SK-N-SH treated with all-trans-retinoic acid at 6 μM for 48 hours (cell line): ENCODE results near the gene ZMIZ1.

Experiments used
- ARNTL ChIP-seq: fragments of 450-650 bp; formaldehyde crosslinking; IDR thresholded peaks from 2 replicates; pipeline ENCODE4 v1.5.0; 2020; ENCODE audit warnings: low read depth, mild to moderate bottlenecking, moderate library complexity, borderline replicate concordance
- CSDC2 ChIP-seq: fragments of 250-450 bp; sonication (Bioruptor Pico); IDR thresholded peaks from 2 replicates; pipeline ENCODE4 v1.5.0; 2020; ENCODE audit warnings: mild to moderate bottlenecking, moderate library complexity
- ESRRG ChIP-seq: fragments of 250-450 bp; sonication (Bioruptor Pico); IDR thresholded peaks from 2 replicates; pipeline ENCODE4 v1.6.1; 2021; ENCODE audit warnings: mild to moderate bottlenecking
- GLIS3 ChIP-seq: fragments of 250-450 bp; sonication (Bioruptor Pico); IDR thresholded peaks from 2 replicates; pipeline ENCODE4 v1.5.0; 2020; ENCODE audit warnings: mild to moderate bottlenecking, moderate library complexity
- RARB ChIP-seq: fragments of 250-450 bp; sonication (Bioruptor Pico); IDR thresholded peaks from 2 replicates; pipeline ENCODE4 v1.8.0; 2021; ENCODE audit warnings: mild to moderate bottlenecking, moderate library complexity
- TCF4 ChIP-seq: fragments of 250-450 bp; sonication (Bioruptor Pico); IDR thresholded peaks from 2 replicates; pipeline ENCODE4 v1.8.0; 2021; ENCODE audit warnings: mild to moderate bottlenecking, moderate library complexity, borderline replicate concordance
- ZFP30 ChIP-seq: fragments of 450-650 bp; formaldehyde crosslinking; IDR thresholded peaks from 2 replicates; pipeline ENCODE4 v1.5.0; 2022; ENCODE audit warnings: mild to moderate bottlenecking, moderate library complexity
- ZNF70 ChIP-seq: fragments of 450-650 bp; formaldehyde crosslinking; IDR thresholded peaks from 2 replicates; pipeline ENCODE4 v1.5.0; 2020; ENCODE audit warnings: mild to moderate bottlenecking, moderate library complexity
- ZNF8 ChIP-seq: fragments of 450-650 bp; formaldehyde crosslinking; IDR thresholded peaks from 2 replicates; pipeline ENCODE4 v1.5.0; 2020; ENCODE audit warnings: mild to moderate bottlenecking, moderate library complexity
- TF ChIP-seq, protein P1 (sequence below): fragments of 250-450 bp; sonication (Bioruptor Pico); IDR thresholded peaks from 2 replicates; pipeline ENCODE4 v1.5.1; 2020; ENCODE audit warnings: low read depth, mild to moderate bottlenecking, moderate library complexity
- TF ChIP-seq, protein P2 (sequence below): fragments of 250-450 bp; sonication (Bioruptor Pico); IDR thresholded peaks from 2 replicates; pipeline ENCODE4 v1.8.0; 2020; ENCODE audit warnings: mild to moderate bottlenecking, moderate library complexity, borderline replicate concordance
- TF ChIP-seq, protein P3 (sequence below): fragments of 250-450 bp; sonication (Bioruptor Pico); IDR thresholded peaks from 2 replicates; pipeline ENCODE4 v1.5.1; 2021; ENCODE audit warnings: mild to moderate bottlenecking, moderate library complexity
- TF ChIP-seq, protein P4 (sequence below): fragments of 250-450 bp; sonication (Bioruptor Pico); IDR thresholded peaks from 2 replicates; pipeline ENCODE4 v1.8.0; 2021; ENCODE audit warnings: low read depth, mild to moderate bottlenecking, moderate library complexity, borderline replicate concordance

DNA sequence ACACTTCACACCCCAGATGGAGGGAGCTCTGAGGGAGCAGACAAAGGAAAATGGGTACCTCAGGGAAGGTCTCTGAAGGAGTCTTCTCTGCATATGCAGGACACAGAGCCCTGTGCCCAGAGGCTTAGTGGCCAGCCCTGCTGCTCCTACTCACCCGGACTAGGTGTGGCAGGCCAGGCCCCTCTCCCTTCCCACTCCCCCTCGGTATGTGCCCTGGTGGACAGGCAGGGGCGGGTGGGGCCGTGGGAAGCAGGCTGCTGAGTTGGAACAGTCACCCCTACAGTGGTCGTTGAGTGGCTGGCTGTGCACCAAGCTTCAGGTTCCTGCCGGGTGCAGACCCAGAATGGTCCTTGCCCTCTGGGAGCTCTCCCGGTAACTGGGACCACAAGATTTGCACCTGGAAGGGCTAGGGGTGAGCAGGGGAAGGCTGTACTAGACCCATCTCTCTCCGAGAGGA is 68.6 kb downstream of the ZMIZ1 start:
- TF ChIP-seq, protein P1, sequence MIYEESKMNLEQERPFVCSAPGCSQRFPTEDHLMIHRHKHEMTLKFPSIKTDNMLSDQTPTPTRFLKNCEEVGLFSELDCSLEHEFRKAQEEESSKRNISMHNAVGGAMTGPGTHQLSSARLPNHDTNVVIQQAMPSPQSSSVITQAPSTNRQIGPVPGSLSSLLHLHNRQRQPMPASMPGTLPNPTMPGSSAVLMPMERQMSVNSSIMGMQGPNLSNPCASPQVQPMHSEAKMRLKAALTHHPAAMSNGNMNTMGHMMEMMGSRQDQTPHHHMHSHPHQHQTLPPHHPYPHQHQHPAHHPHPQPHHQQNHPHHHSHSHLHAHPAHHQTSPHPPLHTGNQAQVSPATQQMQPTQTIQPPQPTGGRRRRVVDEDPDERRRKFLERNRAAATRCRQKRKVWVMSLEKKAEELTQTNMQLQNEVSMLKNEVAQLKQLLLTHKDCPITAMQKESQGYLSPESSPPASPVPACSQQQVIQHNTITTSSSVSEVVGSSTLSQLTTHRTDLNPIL (CRISPR knock-in tag): no peak
- TF ChIP-seq TCF4 (no peak), ZNF8 (CRISPR knock-in tag) (no peak), GLIS3 (CRISPR knock-in tag) (no peak), ESRRG (CRISPR knock-in tag) (no peak), ARNTL (CRISPR knock-in tag) (no peak), RARB (no peak), CSDC2 (CRISPR knock-in tag) (no peak), ZNF70 (no peak), ZFP30 (no peak)
- TF ChIP-seq, protein P2, sequence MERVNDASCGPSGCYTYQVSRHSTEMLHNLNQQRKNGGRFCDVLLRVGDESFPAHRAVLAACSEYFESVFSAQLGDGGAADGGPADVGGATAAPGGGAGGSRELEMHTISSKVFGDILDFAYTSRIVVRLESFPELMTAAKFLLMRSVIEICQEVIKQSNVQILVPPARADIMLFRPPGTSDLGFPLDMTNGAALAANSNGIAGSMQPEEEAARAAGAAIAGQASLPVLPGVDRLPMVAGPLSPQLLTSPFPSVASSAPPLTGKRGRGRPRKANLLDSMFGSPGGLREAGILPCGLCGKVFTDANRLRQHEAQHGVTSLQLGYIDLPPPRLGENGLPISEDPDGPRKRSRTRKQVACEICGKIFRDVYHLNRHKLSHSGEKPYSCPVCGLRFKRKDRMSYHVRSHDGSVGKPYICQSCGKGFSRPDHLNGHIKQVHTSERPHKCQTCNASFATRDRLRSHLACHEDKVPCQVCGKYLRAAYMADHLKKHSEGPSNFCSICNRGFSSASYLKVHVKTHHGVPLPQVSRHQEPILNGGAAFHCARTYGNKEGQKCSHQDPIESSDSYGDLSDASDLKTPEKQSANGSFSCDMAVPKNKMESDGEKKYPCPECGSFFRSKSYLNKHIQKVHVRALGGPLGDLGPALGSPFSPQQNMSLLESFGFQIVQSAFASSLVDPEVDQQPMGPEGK (CRISPR knock-in tag): no peak
- TF ChIP-seq, protein P3, sequence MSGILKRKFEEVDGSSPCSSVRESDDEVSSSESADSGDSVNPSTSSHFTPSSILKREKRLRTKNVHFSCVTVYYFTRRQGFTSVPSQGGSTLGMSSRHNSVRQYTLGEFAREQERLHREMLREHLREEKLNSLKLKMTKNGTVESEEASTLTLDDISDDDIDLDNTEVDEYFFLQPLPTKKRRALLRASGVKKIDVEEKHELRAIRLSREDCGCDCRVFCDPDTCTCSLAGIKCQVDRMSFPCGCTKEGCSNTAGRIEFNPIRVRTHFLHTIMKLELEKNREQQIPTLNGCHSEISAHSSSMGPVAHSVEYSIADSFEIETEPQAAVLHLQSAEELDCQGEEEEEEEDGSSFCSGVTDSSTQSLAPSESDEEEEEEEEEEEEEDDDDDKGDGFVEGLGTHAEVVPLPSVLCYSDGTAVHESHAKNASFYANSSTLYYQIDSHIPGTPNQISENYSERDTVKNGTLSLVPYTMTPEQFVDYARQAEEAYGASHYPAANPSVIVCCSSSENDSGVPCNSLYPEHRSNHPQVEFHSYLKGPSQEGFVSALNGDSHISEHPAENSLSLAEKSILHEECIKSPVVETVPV (CRISPR knock-in tag): no peak
- TF ChIP-seq, protein P4, sequence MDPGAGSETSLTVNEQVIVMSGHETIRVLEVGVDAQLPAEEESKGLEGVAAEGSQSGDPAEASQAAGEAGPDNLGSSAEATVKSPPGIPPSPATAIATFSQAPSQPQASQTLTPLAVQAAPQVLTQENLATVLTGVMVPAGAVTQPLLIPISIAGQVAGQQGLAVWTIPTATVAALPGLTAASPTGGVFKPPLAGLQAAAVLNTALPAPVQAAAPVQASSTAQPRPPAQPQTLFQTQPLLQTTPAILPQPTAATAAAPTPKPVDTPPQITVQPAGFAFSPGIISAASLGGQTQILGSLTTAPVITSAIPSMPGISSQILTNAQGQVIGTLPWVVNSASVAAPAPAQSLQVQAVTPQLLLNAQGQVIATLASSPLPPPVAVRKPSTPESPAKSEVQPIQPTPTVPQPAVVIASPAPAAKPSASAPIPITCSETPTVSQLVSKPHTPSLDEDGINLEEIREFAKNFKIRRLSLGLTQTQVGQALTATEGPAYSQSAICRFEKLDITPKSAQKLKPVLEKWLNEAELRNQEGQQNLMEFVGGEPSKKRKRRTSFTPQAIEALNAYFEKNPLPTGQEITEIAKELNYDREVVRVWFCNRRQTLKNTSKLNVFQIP (CRISPR knock-in tag): no peak
